GM21737 (cell line): ENCODE measurements around the gene CPSF3.
A peak's percentile ranks its signal among the peaks of the same experiment; 100 is the strongest.

Experiments
- ATAC-seq: cut with Tn5 transposase; IDR thresholded peaks from one replicate; pipeline ENCODE4 v1.9.1; 2021; ENCODE audit warnings: mild to moderate bottlenecking, moderate library complexity; ENCODE audit not compliant: unreplicated experiment

Gene CPSF3

DNA sequence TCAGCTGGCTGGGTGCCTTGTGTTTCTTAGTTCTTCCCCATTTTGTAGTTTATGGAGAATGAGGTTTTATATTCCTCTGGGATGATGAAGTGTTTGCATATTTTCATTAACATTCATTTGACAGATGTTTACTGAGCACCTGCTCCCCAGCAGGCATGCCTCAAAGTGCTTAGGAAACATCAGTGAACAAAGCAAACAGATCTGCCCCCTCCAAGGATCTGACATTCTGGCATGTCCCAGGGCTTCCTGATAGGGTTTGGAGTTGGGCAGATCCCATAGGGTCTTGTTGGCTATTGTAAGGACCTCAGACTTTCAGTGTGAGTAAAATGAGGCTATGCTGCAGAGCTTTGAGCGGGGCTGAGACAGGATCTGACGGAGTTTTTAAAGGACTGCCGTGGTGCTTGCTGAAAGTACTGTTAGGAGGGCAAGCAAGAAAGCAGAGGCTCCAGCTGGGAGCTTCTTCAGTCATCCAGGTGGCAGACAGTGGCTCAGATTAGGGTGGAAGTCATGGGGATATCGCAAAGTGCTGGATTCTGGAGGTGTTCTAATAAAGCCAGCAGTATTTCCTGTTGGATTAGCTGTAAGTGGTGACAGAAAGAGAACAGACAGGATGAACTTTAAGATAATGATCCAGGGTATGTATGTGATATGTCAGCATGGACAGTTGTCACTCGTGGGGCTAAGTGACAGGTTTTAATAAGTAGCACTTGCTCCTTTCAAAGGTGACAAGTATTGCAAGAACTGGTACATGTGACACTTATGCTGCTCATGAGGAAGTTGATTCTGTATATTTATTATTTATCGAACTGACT is 39.6 kb downstream of the CPSF3 start:
- ATAC-seq = no peak

DNA sequence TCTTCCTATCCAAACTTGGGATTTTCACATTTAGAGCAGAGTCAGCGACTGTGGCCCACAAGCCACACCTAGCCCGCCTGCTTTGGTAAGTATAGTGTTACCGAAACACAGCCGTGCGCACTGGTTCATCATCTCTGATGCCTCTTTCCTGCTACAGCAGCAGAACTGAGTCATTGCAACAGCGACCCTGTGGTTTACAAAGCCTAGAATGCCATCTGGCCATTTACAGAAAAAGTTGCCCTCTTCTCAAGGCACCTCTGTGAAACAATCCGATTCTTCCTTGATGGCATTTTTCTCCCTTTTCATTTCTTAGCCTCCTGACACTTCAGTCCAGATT is 40.2 kb downstream of the CPSF3 start:
- no peak for ATAC-seq

DNA sequence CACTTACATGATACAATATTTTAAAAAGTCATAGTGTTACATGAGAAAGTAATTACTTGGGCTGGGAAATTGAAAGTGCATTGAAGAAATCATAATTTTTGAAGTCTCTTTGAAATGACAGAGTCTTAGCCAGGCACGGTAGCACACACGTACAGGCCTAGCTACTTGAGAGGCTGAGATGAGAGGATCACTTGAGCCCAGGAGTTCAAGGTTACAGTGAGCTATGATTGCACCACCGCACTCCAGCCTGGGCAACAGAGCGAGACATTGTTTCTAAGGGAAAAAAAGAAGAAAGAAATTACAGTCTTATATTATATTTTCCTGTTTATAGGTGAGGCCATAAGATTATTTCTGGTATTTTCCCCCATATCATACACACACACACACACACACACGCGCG is 41.7 kb downstream of the CPSF3 start:
- ATAC-seq = no peak

DNA sequence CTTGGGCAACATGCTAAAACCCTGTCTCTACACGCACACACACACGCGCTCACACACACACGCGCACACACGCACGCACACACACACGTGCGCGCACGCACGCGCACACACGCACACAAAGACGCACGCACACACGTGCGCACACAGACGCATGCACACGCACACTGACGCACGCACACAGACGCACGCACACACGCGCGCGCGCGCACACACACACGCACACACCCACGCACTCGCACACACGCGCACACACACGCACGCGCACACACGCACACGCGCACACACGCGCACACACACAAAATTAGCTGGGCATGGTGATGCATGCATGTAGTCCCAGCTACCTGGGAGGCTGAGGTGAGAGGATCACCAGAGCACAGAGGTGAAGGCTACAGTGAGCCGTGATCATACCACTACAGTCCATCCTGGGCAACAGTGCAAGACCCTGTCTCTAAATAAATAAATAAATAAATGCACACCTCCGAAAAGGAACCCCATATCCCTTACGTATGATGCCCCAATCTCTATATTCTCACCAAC is 42.8 kb downstream of the CPSF3 start:
- no peak for ATAC-seq

DNA sequence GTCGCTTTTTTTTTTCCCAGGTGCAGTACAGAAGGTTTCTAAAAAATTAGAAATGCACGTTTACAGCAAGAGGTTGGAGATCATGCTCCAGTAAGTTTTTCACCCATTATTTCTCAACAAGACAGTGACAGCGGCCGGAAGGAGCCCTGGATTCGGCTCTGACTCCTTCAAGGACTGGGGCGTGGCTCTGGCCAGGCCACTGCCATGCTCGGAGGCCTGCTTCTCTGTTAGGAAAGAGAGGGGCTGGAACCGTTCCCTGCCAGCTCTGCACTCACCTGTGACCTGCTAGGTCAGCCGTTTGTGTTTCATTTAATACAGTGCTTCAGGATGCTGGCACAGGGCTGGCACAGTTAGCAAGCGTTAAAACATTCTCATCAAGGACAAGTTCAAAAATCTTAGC is 44.2 kb downstream of the CPSF3 start:
- no peak for ATAC-seq

DNA sequence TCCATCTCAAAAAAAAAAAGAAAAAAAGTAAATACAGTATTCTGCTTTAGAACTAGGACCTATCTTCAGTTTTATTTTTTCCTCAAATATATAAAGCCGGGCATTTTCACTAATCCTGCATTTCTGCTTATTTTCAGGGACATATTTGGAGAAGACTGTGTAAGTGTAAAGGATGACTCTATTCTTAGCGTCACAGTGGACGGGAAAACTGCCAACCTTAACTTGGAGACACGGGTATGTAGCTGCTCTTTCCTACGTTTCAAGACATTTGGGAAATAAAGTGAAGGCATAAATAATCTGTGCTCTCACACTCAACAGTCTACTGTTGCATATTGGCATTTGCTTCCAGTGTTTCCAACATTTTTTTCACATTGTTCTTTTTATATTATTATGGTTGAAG is 47.8 kb downstream of the CPSF3 start:
- ATAC-seq = no peak

DNA sequence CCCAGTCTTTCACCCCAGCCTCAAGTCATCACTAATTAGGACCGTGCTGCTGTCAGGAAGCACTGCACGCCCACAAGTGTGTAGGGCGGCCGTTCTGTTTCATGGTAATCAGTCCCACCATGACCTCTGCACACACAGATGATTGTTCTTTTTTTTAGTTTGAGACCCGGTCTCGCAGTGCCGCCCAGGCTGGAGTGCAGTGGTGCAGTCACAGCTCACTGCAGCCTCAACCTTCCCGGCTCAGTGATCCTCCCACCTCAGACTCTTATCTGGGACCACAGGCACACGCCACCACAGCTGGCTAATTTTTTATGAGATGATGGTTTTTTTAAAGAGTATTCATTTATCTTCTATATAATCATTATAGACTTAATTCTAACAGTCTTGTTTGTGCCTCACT is 49.1 kb downstream of the CPSF3 start:
- ATAC-seq = no peak

DNA sequence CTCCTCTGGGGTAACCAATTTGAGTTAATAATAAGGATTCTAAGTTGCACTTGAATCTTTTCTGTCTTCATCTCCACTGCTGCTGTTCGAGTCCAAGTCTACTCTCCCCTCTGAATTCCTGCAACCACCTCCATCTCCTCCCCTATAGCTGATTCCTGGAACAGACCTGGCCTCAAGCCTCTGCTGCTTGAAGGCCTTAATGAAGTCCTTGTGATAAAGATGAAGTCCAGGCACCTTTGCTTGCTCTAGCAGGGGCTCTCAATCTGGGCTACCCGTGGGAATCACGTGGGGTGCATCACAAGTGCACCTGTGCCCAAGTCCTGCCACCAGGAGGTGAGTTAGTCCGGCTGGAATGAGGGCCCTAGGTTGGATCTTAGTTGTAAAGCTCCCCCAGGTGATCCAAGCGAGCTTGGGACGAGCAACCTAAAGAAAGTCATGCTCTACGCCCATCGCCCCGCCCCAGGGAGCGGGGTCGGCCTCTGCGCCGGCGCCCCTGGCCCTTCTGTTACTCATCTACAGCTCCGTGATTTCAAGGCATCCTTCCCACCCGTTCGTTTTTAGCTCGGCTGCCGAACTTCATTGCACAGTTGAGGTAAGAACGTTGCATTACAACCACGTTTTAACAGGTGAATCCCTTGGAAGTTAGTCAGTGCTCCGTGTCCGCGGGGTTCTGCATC is 50.0 kb downstream of the CPSF3 start:
- no peak for ATAC-seq

DNA sequence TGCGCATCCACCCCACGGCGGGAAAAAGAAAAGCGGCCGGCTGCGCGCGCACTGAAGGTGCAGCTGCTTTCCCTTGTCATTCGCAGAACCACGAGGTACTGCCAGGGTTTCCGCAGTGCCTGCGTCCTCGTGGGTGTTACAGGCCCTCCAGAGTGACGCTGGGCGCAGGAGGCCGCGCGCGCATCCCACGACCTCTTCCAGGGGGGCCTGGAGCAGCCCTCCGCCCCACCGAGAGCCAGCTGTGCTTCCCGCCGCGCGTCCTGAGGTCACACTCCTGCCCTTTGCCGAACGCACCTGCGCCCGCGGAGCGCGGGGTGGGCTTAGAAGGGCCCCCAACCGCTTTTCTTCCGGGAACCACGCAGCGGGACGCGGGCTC is 50.5 kb downstream of the CPSF3 start:
- peak; percentile 21 for ATAC-seq

DNA sequence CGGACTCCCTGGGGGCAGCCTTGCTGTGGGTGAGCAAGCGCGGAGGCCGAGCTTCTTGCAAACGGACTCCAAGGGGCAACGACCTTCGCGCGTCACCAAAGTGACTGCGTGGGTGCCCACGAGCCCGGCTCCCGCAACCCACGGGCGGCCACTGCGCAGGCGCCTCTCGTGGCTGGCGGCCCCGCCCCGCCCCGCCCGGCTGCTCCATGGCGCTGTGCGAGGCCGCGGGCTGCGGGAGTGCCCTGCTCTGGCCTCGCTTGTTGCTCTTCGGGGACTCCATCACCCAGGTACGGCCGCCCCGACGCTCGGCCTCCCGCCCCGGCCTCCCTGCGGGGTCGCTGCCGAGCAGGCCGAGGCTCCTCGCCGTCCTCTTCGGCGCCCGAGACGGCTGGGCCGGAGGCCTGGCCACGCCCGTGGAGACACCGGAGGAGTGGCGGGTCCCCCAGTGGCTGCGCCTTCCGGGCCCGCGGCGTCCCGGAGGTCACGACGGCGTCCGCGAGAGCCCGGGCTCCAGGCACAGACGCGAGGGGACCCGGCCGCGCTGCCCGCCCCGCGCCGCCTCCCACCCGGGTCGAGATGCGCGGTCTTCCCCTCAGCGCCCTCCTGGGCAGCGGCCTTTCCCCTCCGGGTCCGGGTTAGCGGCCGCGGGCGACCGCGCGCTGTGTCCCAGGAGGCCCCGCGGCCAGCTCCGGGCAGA is 51.1 kb downstream of the CPSF3 start, which contains the start of gene IAH1:
Gene IAH1 (plus strand): TSS at position 191 of the 697 bp plus-strand sequence. CDS start 16 bp downstream, at position 207.
- peak; percentile 63 for ATAC-seq

DNA sequence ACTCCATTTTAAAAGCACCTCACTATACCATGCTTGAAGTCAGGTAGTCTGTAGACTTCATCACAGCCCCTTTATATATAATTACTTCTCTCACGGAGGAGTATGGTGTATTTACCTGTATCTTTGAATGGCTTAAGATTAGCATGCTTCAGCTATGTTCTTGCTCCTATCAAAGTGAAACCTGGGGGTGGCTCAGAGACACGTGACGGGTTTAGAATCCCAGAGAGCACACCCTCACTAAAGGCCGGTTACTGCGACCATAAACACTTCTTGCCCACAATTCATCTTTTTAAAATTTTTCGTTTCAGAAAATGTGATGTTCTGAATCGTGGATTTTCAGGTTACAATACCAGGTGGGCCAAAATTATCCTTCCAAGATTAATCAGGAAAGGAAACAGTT is 54.5 kb downstream of the CPSF3 start:
- no peak for ATAC-seq

DNA sequence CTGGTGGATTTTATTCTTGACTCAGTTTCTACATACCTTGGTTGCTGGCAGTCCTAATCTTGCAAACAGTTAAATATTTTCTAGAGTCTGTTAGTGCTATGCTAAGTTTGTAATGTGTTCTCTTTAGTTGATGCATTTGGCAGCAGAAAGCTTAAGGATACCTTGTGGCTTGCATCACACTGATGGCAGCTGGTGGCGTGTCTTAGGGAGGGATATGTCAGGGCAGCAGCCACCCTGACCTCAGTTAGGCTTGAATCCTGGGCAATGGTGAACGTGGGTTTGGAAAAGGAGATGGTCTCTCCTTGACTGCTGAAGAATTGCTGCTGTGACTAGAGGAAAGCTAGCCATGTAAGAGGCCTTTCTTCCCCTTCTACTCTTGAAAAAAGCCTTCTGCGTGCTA is 55.1 kb downstream of the CPSF3 start:
- no peak for ATAC-seq

DNA sequence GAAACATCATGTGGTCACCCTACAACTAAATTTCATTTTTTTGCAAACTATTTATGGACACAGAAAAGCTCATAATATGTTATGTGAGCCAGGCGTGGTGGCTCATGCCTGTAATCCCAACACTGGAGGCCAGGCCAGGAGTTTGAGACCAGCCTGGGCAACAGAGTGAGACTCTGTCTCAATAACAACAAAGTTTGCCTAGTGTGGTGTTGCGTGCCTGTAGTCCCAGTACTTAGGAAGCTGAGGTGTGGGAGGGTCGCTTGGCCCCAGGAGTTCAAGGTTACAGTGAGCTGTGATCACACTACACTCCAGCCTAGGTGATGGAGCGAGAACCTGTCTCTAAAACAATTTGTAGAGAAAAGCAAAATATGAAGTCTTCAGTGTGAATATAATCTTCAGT is 56.7 kb downstream of the CPSF3 start:
- ATAC-seq = no peak

DNA sequence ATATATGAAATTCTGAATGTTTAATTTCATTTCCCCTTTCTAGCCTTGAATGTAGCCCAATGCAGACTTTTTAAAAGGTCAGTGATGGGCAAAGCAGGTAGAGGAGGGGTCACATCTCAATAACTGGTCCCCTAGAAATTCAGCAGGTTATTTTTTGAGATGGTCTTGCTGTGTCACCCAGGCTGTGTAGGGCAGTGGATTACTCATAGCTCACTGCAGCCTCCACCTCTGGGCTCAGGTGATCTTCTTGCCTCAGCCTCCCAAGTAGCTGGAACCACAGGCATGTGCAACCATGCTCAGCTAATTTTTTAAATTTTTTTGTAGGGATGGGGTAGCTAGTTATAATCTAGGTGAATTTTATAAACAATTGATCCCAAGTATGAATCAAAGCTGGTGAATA is 59.7 kb downstream of the CPSF3 start:
- ATAC-seq = no peak

DNA sequence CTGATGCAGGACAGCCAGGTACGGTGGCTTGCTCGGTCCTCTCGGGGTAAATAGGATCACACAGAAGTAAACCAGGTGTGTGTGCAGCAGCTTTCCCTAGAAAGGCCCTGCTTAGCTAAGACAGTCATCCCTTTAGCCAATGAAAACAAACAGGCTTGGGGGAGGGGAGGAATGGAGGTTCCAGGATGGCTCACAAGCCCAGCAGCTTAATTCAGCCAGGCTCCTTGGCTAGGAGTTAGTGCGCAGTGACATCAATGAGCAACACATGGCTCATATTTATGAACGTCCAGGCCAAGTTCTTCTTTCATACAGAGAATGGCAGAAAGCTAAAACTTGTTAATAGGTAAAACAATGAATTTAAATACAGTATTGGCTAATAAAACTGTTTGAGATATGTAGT is 61.1 kb downstream of the CPSF3 start:
- ATAC-seq = no peak

DNA sequence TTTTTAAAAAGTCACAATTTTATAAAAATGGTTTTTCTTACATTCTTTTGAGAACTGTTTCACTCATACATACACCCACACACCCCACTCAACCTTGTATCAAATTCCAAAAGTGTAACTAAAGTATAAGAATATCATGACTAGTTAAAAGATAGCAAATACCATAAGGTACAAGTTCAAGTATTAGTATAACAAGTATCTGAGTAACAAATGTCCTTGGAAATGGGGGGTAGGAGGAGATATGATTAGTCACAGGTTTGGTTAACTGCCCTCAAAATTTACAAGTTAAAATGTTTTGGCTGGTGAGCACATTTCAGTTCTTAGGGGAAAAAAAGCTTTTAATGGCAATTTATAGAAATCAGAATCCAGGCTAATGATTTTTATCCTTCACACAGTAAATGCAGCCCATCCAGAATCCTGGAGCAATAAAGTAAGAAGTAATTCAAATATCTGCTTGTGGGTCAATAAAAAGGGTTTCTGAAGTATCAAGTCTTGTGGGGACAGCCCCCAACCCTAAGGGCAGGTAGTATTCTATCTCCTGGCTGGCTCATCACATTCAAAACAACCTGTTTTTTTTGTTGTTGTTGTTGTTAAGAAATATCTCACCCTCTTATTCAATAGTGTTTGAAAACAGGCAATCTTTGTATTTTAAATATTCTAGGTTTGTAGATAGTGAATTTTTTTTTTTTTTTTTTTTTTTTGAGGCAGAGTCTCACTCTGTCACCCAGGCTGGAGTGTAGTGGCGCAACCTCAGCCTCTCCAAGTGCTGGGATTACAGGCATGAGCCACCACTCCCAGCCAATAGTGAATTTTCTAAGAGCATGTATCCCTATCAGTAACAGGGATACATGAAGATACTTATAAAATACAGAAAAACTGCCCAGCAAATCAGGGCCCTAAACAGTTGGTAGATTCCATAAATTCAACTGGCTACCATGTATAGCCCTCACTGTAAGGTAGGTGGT is 65.4 kb downstream of the CPSF3 start:
- no peak for ATAC-seq

DNA sequence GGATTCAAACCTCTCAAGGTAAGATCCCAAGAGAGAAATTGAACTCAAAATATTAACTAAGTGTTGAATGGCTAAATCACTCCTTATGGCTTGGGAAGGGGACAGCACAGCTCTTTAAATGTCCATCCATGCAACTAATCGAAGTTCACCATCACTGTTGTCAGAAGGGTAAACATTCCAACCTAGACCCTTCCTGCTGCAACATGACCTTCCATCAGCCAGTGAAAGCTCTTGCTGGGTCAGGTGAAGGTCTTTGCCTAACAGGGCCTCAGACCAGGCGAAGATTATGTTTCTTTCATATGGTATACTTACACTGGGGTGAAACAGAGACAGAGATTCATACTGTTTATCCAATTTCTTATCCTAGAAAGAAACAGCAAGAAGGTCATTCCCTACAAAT is 67.3 kb downstream of the CPSF3 start:
- ATAC-seq = no peak

DNA sequence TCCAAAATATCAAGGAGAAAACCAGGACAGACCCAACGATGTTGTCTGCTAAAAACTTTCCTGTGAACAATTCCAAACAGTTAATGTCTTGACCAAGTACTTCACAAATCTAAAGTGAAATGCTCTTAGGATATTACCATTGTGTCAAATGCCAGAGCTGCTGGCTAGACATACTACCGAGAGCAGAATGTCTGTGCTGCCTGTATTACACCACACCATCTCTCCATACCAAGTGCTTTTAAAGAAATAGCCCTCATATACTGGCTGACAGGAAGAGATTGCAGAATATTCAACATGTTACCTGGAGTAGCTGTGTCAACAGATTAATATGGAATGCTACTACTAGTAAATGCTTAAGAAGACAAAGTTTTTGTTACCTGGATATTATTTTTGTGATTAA is 69.5 kb downstream of the CPSF3 start:
- ATAC-seq = no peak

DNA sequence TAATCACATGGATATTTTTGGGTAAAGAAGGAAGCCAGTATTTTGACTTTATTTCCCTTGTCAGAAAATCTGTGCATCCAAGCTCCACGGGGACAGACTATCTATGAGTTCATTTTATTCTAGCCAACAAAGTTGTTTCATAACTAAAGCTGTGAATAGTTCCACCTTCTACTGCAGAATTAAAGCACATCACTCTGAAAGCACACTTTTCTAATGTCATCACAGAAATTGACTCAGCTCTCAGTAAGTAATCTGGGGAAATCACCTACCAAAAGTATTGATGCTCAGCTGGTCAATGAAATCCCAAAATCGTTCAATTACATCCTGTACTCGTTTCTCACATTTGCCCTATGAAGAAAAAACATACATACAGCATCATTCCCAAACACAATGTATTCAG is 70.0 kb downstream of the CPSF3 start:
- no peak for ATAC-seq

DNA sequence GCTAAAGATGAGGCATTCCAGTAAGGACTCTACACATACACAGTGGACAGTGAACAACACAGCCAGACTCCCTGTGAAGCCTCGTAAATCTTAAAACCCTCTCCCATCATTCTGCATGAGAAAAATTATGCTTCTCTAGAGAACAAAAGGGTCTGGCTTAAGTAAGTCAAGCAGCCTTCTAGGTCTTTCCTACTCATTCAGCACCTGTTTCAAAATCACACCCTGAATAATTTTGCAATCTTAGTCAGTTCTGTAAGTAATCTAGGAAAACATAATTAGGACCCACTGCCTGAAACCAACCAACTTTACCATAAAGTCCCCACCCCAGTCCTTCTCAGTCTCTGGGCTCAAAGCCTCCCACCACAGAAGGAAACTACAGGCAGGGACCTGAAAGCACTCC is 70.6 kb downstream of the CPSF3 start:
- no peak for ATAC-seq

DNA sequence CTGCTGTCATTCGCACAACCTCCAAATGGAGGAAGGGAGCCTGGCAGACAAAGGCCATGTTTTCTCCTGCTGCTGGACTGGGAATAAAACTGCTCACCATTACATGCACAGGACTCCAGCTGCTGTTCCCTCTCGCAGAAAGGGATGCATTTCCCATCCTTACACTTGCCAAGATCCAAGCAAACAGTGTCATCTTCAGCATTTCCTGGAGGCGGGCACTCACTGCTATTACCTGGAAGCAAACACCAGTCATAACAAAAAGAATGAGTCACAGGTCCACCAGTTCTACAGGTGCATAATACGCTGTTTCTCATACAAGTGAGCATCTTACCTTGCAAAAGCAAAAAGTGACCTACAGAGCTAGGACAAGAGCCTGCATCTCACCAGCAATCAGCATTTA is 73.6 kb downstream of the CPSF3 start:
- ATAC-seq = no peak
